Measurements from ENCODE around the gene ANKRD18B. TPM values are rescaled to one million over a fixed set of nuclear protein-coding genes. Genes with fewer than 3 reads are reported as not detected.
"Not testable (repeated sequence)": the region's sequence is repeated elsewhere in the genome, so short reads cannot be mapped to it uniquely, and the experiment has no call there.

Gene ANKRD18B
- total and polyA plus RNA-seq, 10 of the 15 experiments (the other 5 are each of a cell fraction or from before 2014, with no cell fraction given) = not detected

DNA sequence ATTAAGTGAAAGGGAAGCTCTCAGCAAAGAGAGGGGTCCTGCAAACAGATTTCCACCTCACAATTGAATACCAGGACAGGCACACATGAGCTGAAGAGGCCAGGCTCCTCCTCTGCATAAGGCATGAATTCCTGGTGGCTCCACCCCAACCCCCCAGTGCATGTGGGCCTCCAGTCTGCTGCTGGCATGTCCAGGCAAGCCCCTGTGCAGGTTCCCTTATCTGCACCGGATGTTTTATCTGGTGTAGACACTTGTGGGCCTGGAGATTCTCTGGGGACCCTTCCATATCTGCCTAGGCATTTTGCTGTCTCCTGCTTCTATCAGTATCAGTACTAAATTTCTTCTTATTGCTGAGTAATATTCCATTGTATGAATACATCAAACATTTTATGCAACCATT lies 36.2 kb downstream of the ANKRD18B start:
- DNase-seq (ENCODE audit: low read depth, low spot score); intact Hi-C loops (cut with micrococcal nuclease; ENCODE audit: unreplicated experiment); in situ Hi-C loops (cut with MboI): not testable (repeated sequence)

DNA sequence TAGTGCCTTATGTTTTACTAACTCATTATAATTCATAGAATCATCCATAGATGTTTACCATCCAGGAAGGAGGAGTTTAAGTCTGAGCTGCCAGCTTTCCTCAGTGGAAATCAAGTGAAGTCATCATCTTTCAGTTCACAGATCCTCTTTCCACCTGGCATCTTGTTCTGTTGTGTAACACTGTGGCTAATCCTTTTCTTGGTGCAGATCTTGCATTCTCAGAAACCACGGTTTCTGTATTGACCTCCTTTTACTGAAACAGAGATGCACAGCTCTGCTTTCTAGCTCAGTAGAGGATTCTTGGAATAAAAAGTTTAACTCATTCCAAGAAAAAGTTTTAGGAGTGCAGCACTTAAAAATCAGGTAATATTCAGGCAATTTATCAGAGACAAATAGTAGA lies 38.1 kb downstream of the ANKRD18B start:
- H4K20me1 ChIP-seq (ENCODE audit: control insufficient read depth, insufficient read depth); POLR2A ChIA-PET; H2AFZ ChIP-seq (ENCODE audit: control insufficient read depth, low read depth, low read length); intact Hi-C loops (cut with micrococcal nuclease; ENCODE audit: unreplicated experiment); DNase-seq (ENCODE audit: low read depth, low spot score); RAD21 ChIA-PET (ENCODE audit: unreplicated experiment); H3K9me3 ChIP-seq (replicated peaks; ENCODE audit: control insufficient read depth, insufficient read depth, low read length); FAIRE-seq; H3K4me3 ChIP-seq; in situ Hi-C loops (cut with MboI); H3K4me2 ChIP-seq (ENCODE audit: control insufficient read depth, insufficient read depth); H3K36me3 ChIP-seq (ENCODE audit: control insufficient read depth in 2 of 2, insufficient read depth in 2 of 2, low read length in 1 of 2); H3K27ac ChIP-seq (ENCODE audit: control insufficient read depth, insufficient read depth); SMC1A ChIA-PET (ENCODE audit: uncharacterized antibody, unreplicated experiment); H3K79me2 ChIP-seq (ENCODE audit: control insufficient read depth, insufficient read depth, low read length); BruUV-seq (replicated peaks); H3K9ac ChIP-seq (ENCODE audit: control insufficient read depth, insufficient read depth, low read length); H3K4me1 ChIP-seq (ENCODE audit: control insufficient read depth, insufficient read depth, low read length); CTCF ChIA-PET; H3K27me3 ChIP-seq (replicated peaks in 1 of 2; ENCODE audit: control insufficient read depth in 2 of 2, insufficient read depth in 2 of 2, low read length in 1 of 2); ATAC-seq: not testable (repeated sequence)
- 11% methylated on average over 1 of the region's 1 CpG for whole genome bisulfite sequencing (ENCODE audit: insufficient coverage, insufficient replicate concordance, low lambda C conversion rate, missing lambda C conversion rate)

More for the DNA sequence above, 36.2 kb downstream of the ANKRD18B start:
- SMC1A ChIA-PET (ENCODE audit: uncharacterized antibody, unreplicated experiment); POLR2A ChIA-PET; H3K27ac ChIP-seq (ENCODE audit: control insufficient read depth, insufficient read depth); H3K4me1 ChIP-seq (ENCODE audit: control insufficient read depth, insufficient read depth, low read length); H2AFZ ChIP-seq (ENCODE audit: control insufficient read depth, low read depth, low read length); CTCF ChIA-PET; RAD21 ChIA-PET (ENCODE audit: unreplicated experiment); ATAC-seq; H4K20me1 ChIP-seq (ENCODE audit: control insufficient read depth, insufficient read depth); H3K9ac ChIP-seq (ENCODE audit: control insufficient read depth, insufficient read depth, low read length); H3K9me3 ChIP-seq (replicated peaks; ENCODE audit: control insufficient read depth, insufficient read depth, low read length); FAIRE-seq; H3K27me3 ChIP-seq (replicated peaks in 1 of 2; ENCODE audit: control insufficient read depth in 2 of 2, insufficient read depth in 2 of 2, low read length in 1 of 2); H3K4me2 ChIP-seq (ENCODE audit: control insufficient read depth, insufficient read depth); BruUV-seq (replicated peaks); H3K36me3 ChIP-seq (ENCODE audit: control insufficient read depth in 2 of 2, insufficient read depth in 2 of 2, low read length in 1 of 2); H3K4me3 ChIP-seq; H3K79me2 ChIP-seq (ENCODE audit: control insufficient read depth, insufficient read depth, low read length): not testable (repeated sequence)
- 25% methylated on average over 1 of the region's 1 CpG for WGBS (ENCODE audit: insufficient coverage, insufficient replicate concordance, low lambda C conversion rate, missing lambda C conversion rate)
- TF ChIP-seq ZSCAN29 (IDR thresholded peaks at IDR 0.05) = peak; percentile 81; the same call in 1 of the 2 replicates

DNA sequence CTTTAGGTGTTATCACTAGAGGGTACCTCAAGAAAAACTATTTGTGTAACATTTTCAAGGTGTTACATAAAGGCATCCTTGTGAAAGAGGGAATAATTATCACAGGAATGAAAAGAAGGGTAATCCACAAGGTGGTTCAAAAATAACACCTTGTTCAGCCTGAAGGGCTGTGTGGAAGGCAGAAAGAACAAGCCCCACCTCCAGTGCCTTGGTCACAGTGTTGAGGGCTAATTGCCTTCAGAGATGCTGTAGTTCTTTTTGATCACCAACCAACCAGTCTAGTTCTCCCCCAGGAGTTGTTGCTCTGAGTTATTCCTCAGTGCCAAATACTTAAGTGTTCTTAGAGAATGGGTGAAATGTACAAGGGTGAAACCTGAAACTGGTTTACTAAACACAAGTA lies 43.7 kb downstream of the ANKRD18B start:
- RAD21 ChIA-PET (ENCODE audit: unreplicated experiment); H3K9ac ChIP-seq (ENCODE audit: control insufficient read depth, insufficient read depth, low read length); SMC1A ChIA-PET (ENCODE audit: uncharacterized antibody, unreplicated experiment): not testable (repeated sequence)

DNA sequence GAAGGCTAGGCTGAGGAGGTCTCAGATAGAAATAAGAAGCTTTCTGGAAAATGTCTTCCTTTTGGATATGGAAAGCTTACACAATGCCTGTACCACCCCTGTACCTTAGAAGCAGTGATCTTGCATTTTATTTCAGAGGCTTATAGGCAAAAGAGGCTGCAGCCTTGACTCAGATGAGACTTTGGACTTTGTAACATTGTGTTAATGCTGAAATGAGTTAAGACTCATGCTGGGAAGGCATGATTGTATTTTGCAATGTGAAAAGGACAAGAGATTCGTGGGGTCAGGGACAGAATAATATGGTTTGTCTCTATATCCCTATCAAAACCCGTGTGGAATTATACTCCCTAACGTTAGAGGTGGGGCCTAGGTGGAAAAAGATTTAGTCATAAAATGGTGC lies 53.7 kb downstream of the ANKRD18B start:
- POLR2A ChIA-PET; H2AFZ ChIP-seq (ENCODE audit: control insufficient read depth, low read depth, low read length); H3K4me3 ChIP-seq; ATAC-seq; H4K20me1 ChIP-seq (ENCODE audit: control insufficient read depth, insufficient read depth); H3K4me1 ChIP-seq (ENCODE audit: control insufficient read depth, insufficient read depth, low read length); H3K27ac ChIP-seq (ENCODE audit: control insufficient read depth, insufficient read depth); in situ Hi-C loops (cut with MboI); DNase-seq (ENCODE audit: low read depth, low spot score); intact Hi-C loops (cut with micrococcal nuclease; ENCODE audit: unreplicated experiment); RAD21 ChIA-PET (ENCODE audit: unreplicated experiment); SMC1A ChIA-PET (ENCODE audit: uncharacterized antibody, unreplicated experiment); CTCF ChIA-PET; H3K79me2 ChIP-seq (ENCODE audit: control insufficient read depth, insufficient read depth, low read length); H3K9me3 ChIP-seq (replicated peaks; ENCODE audit: control insufficient read depth, insufficient read depth, low read length); H3K36me3 ChIP-seq (ENCODE audit: control insufficient read depth in 2 of 2, insufficient read depth in 2 of 2, low read length in 1 of 2); BruUV-seq (replicated peaks); H3K9ac ChIP-seq (ENCODE audit: control insufficient read depth, insufficient read depth, low read length); H3K27me3 ChIP-seq (replicated peaks in 1 of 2; ENCODE audit: control insufficient read depth in 2 of 2, insufficient read depth in 2 of 2, low read length in 1 of 2); H3K4me2 ChIP-seq (ENCODE audit: control insufficient read depth, insufficient read depth); FAIRE-seq: not testable (repeated sequence)
- WGBS (ENCODE audit: insufficient coverage, insufficient replicate concordance, low lambda C conversion rate, missing lambda C conversion rate) = 12% methylated on average over 3 of the region's 3 CpGs

More for the DNA sequence above, 43.7 kb downstream of the ANKRD18B start:
- H3K4me1 ChIP-seq (ENCODE audit: control insufficient read depth, insufficient read depth, low read length); H3K4me3 ChIP-seq; ATAC-seq; H3K36me3 ChIP-seq (ENCODE audit: control insufficient read depth in 2 of 2, insufficient read depth in 2 of 2, low read length in 1 of 2); intact Hi-C loops (cut with micrococcal nuclease; ENCODE audit: unreplicated experiment); POLR2A ChIA-PET; CTCF ChIA-PET; H3K9me3 ChIP-seq (replicated peaks; ENCODE audit: control insufficient read depth, insufficient read depth, low read length); H3K4me2 ChIP-seq (ENCODE audit: control insufficient read depth, insufficient read depth); H4K20me1 ChIP-seq (ENCODE audit: control insufficient read depth, insufficient read depth); BruUV-seq (replicated peaks); H2AFZ ChIP-seq (ENCODE audit: control insufficient read depth, low read depth, low read length); DNase-seq (ENCODE audit: low read depth, low spot score); H3K27ac ChIP-seq (ENCODE audit: control insufficient read depth, insufficient read depth); H3K27me3 ChIP-seq (replicated peaks in 1 of 2; ENCODE audit: control insufficient read depth in 2 of 2, insufficient read depth in 2 of 2, low read length in 1 of 2); H3K79me2 ChIP-seq (ENCODE audit: control insufficient read depth, insufficient read depth, low read length); in situ Hi-C loops (cut with MboI): not testable (repeated sequence)
- FAIRE-seq = peak; percentile 35

Measured in GM12878 (cell line).